Calu3 (cell line): ENCODE results near the gene AQP3. TPM values are rescaled to one million over a fixed set of nuclear protein-coding genes. Genes with fewer than 3 reads are reported as not detected.
A peak's percentile ranks its signal among the peaks of the same experiment; 100 is the strongest.

Experiments
- BruUV-seq: library from RNA; stranded (reverse); fragments of 400-500 nt; replicated peaks from 2 replicates; lab custom pipeline; 2021; lab: Mats Ljungman, UMichigan
- CTCF ChIA-PET: fragments of 300-600 bp; sonication (Branson Sonifier 250); formaldehyde crosslinking; loops from one replicate; lab custom pipeline; 2022; ENCODE audit warnings: antibody characterized with exemption; lab: Charles Lee
- DNase-seq: peaks from one replicate; pipeline ENCODE4 v3.0.0; 2022
- H3K27ac Mint-ChIP-seq: one replicate; pipeline ENCODE4 v1.8.0; 2022; ENCODE audit warnings: mixed read lengths; ENCODE audit not compliant: unreplicated experiment
- H3K27me3 Mint-ChIP-seq: one replicate; pipeline ENCODE4 v1.8.0; 2022; ENCODE audit warnings: mixed read lengths; ENCODE audit not compliant: unreplicated experiment
- H3K36me3 Mint-ChIP-seq: one replicate; pipeline ENCODE4 v1.8.0; 2022; ENCODE audit warnings: mild to moderate bottlenecking, moderate library complexity, mixed read lengths; ENCODE audit not compliant: insufficient read depth, unreplicated experiment
- H3K4me1 Mint-ChIP-seq: one replicate; pipeline ENCODE4 v1.8.0; 2022; ENCODE audit warnings: mild to moderate bottlenecking, low read depth, mixed read lengths; ENCODE audit not compliant: unreplicated experiment
- H3K4me3 Mint-ChIP-seq: one replicate; pipeline ENCODE4 v1.8.0; 2022; ENCODE audit warnings: mild to moderate bottlenecking, low read depth, moderate library complexity, mixed read lengths; ENCODE audit not compliant: unreplicated experiment
- H3K9me3 Mint-ChIP-seq: one replicate; pipeline ENCODE4 v1.8.0; 2022; ENCODE audit warnings: low read depth, mixed read lengths; ENCODE audit not compliant: unreplicated experiment
- CTCF ChIP-seq: fragments of 200-600 bp; IDR thresholded peaks from one replicate; pipeline ENCODE4 v1.8.0; 2022; ENCODE audit warnings: antibody characterized with exemption; ENCODE audit not compliant: unreplicated experiment
- intact Hi-C: fragments of 100-400 bp; cut with micrococcal nuclease; formaldehyde crosslinking; loops from one replicate; pipeline ENCODE4 v1.10.0; 2022; ENCODE audit not compliant: unreplicated experiment
- total RNA-seq: library from RNA; stranded (reverse); gene quantifications from 2 replicates; pipeline ENCODE4 v1.2.3, GENCODE V29; 2022

Gene AQP3
- total RNA-seq, 1 experiment from 2014 or later: 4.6 TPM

GRCh38 chr9:33452828-33453271 is 5.5 kb upstream of the AQP3 start:
- Mint-ChIP-seq H3K36me3 (peaks cover 6% of the 10 kb centered on the region), H3K9me3 (no peaks in the 10 kb centered on the region), H3K27me3 (no peaks in the 10 kb centered on the region), H3K27ac (peak overlapping the region; percentile 30), H3K4me1 (peaks cover 29% of the 10 kb centered on the region), H3K4me3 (no peak overlapping the region)
- CTCF ChIA-PET: interaction anchor here (0.6 to 2.0 kb wide), 16 partner anchors 10 to 219 kb away, joined by 3 to 13 read pairs (median 5); partner anchors contain the start of genes AQP7, NFX1 and NOL6
- BruUV-seq: no TSS peak
- TF ChIP-seq CTCF: peak; percentile 69
- intact Hi-C loops: loop anchor here (5.0 kb wide), 1 partner anchor 41 kb away; no protein-coding TSS in a partner anchor
- peak; percentile 77 for DNase-seq

- H3K36me3 Mint-ChIP-seq: peaks cover 14% of the 10 kb centered on the region
- H3K9me3 Mint-ChIP-seq: no peaks in the 10 kb centered on the region
- DNase-seq: no peak
- H3K27me3 Mint-ChIP-seq: no peaks in the 10 kb centered on the region
- no TSS peak for BruUV-seq
- H3K4me3 Mint-ChIP-seq: no peak overlapping the region
- CTCF ChIA-PET: no interaction called here
- H3K27ac Mint-ChIP-seq: no peak overlapping the region
- intact Hi-C loops: loop anchor here (5.0 kb wide), 1 partner anchor 38 kb away; no protein-coding TSS in a partner anchor
- peaks cover 33% of the 10 kb centered on the region for H3K4me1 Mint-ChIP-seq
- TF ChIP-seq CTCF: no peak
Observed at GRCh38 chr9:33450621-33451146, 3.3 kb upstream of the AQP3 start.

GRCh38 chr9:33449715-33450114 is 2.3 kb upstream of the AQP3 start:
- Mint-ChIP-seq H3K36me3 (peaks cover 14% of the 10 kb centered on the region), H3K9me3 (no peaks in the 10 kb centered on the region), H3K4me1 (peaks cover 43% of the 10 kb centered on the region), H3K27me3 (no peaks in the 10 kb centered on the region), H3K4me3 (no peak overlapping the region), H3K27ac (no peak overlapping the region)
- no TSS peak for BruUV-seq
- no peak for TF ChIP-seq CTCF
- CTCF ChIA-PET: interaction anchor here (0.8 kb wide), 1 partner anchor 67 kb away, joined by 7 read pairs; no protein-coding TSS in a partner anchor
- intact Hi-C loops: loop anchor here (5.0 kb wide), 1 partner anchor 37 kb away; no protein-coding TSS in a partner anchor
- DNase-seq: no peak

GRCh38 chr9:33447799-33448553 is 583 bp upstream of the AQP3 start:
- Mint-ChIP-seq H3K4me1 (peaks cover 37% of the 10 kb centered on the region), H3K36me3 (peaks cover 9% of the 10 kb centered on the region), H3K4me3 (peak overlapping the region; percentile 62), H3K27me3 (no peaks in the 10 kb centered on the region), H3K27ac (no peak overlapping the region), H3K9me3 (no peaks in the 10 kb centered on the region)
- no peak for TF ChIP-seq CTCF
- no TSS peak for BruUV-seq
- CTCF ChIA-PET: interaction anchor here (1.0 to 1.6 kb wide), 5 partner anchors 18 to 73 kb away, joined by 3 to 9 read pairs (median 4); no protein-coding TSS in a partner anchor
- intact Hi-C loops: no loop called here
- no peak for DNase-seq
